ENCODE data around the gene CRK.

DNA sequence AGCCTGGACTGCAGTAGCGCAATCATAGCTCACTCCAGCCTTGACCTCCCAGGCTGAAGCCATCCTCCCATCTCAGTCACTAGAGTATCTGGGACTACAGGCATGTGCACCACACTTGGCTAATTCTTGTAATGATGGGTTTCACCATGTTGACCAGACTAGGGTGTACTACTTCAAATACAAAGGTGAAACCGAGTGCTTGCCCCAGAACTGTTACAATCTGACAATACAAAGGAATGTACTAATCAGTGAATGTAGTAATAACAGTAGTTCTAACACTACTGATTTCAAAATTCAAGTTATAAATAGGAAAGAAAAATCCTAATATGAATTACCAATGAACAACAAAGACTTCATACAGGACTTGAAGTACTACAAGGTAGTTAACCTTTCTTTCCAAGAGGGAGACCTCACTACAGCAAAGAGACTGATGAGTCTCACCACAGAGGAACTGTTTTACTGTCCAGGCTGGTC, 24.4 kb downstream of the CRK start:
- TF ChIP-seq CEBPB (IDR thresholded peaks at IDR 0.05) (no peak), EP300 (IDR thresholded peaks at IDR 0.05; ENCODE audit: borderline replicate concordance) (no peak), MAX (IDR thresholded peaks at IDR 0.05) (no peak), RAD21 (IDR thresholded peaks at IDR 0.05; ENCODE audit: low read depth) (no peak)
- TF ChIP-seq, protein P1, sequence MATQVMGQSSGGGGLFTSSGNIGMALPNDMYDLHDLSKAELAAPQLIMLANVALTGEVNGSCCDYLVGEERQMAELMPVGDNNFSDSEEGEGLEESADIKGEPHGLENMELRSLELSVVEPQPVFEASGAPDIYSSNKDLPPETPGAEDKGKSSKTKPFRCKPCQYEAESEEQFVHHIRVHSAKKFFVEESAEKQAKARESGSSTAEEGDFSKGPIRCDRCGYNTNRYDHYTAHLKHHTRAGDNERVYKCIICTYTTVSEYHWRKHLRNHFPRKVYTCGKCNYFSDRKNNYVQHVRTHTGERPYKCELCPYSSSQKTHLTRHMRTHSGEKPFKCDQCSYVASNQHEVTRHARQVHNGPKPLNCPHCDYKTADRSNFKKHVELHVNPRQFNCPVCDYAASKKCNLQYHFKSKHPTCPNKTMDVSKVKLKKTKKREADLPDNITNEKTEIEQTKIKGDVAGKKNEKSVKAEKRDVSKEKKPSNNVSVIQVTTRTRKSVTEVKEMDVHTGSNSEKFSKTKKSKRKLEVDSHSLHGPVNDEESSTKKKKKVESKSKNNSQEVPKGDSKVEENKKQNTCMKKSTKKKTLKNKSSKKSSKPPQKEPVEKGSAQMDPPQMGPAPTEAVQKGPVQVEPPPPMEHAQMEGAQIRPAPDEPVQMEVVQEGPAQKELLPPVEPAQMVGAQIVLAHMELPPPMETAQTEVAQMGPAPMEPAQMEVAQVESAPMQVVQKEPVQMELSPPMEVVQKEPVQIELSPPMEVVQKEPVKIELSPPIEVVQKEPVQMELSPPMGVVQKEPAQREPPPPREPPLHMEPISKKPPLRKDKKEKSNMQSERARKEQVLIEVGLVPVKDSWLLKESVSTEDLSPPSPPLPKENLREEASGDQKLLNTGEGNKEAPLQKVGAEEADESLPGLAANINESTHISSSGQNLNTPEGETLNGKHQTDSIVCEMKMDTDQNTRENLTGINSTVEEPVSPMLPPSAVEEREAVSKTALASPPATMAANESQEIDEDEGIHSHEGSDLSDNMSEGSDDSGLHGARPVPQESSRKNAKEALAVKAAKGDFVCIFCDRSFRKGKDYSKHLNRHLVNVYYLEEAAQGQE (IDR thresholded peaks at IDR 0.05; ENCODE audit: low read depth) = no peak

Data from Ishikawa (cell line).